ENCODE results near the gene B3GLCT.
"Not testable (repeated sequence)": the region's sequence is repeated elsewhere in the genome, so short reads cannot be mapped to it uniquely, and the experiment has no call there.

The B3GLCT gene

GRCh38 chr13:31199849-31200636 is at the start of gene B3GLCT:
B3GLCT (plus strand) TSS chr13:31199975; CDS start chr13:31200085, 110 bp downstream.
- peak; percentile 68 for DNase-seq

- DNase-seq, result no peak
Measured at GRCh38 chr13:31150315-31150985, 49.3 kb upstream of the B3GLCT start.

- DNase-seq, result no peak
Measured at GRCh38 chr13:31151837-31152236, 47.9 kb upstream of the B3GLCT start.

- DNase-seq, result no peak
Measured at GRCh38 chr13:31154939-31155338, 44.8 kb upstream of the B3GLCT start.

- no peak for DNase-seq
Measured at GRCh38 chr13:31159306-31159705, 40.5 kb upstream of the B3GLCT start.

GRCh38 chr13:31160857-31161556 is 38.8 kb upstream of the B3GLCT start:
- DNase-seq, result peak; percentile 52

- DNase-seq, result peak; percentile 98
Measured at GRCh38 chr13:31161557-31162150, 38.1 kb upstream of the B3GLCT start, which contains the start of gene HSPH1. HSPH1 (minus strand) TSS chr13:31161904; CDS start chr13:31161582, 322 bp downstream.

GRCh38 chr13:31162151-31163008 is 37.4 kb upstream of the B3GLCT start:
- peak; percentile 98 for DNase-seq

- no peak for DNase-seq
Measured at GRCh38 chr13:31166591-31166990, 33.2 kb upstream of the B3GLCT start.

- DNase-seq, result no peak
Measured at GRCh38 chr13:31167490-31167889, 32.3 kb upstream of the B3GLCT start.

- no peak for DNase-seq
Measured at GRCh38 chr13:31168166-31168565, 31.6 kb upstream of the B3GLCT start.

GRCh38 chr13:31168736-31169135 is 31.0 kb upstream of the B3GLCT start:
- DNase-seq, result no peak

GRCh38 chr13:31172001-31172400 is 27.8 kb upstream of the B3GLCT start:
- no peak for DNase-seq

GRCh38 chr13:31172535-31172934 is 27.2 kb upstream of the B3GLCT start:
- DNase-seq, result no peak

- no peak for DNase-seq
Measured at GRCh38 chr13:31174018-31174417, 25.8 kb upstream of the B3GLCT start.

- no peak for DNase-seq
Measured at GRCh38 chr13:31175847-31176532, 23.8 kb upstream of the B3GLCT start.

- DNase-seq, result not testable (repeated sequence)
Measured at GRCh38 chr13:31177813-31178495, 21.8 kb upstream of the B3GLCT start.

- no peak for DNase-seq
Measured at GRCh38 chr13:31179241-31179640, 20.5 kb upstream of the B3GLCT start.

- no peak for DNase-seq
Measured at GRCh38 chr13:31179754-31180153, 20.0 kb upstream of the B3GLCT start.

GRCh38 chr13:31182987-31183386 is 16.8 kb upstream of the B3GLCT start:
- DNase-seq, result no peak

GRCh38 chr13:31184451-31184850 is 15.3 kb upstream of the B3GLCT start:
- no peak for DNase-seq
